B cell (primary cell): ENCODE measurements around the gene H6PD. TPM values are rescaled to one million over a fixed set of nuclear protein-coding genes. Genes with fewer than 3 reads are reported as not detected.

ENCODE experiments used
- ATAC-seq: fragments of 200-7000 bp; cut with Tn5 transposase; one replicate; pipeline ENCODE4 v1.10.0; 2021; ENCODE audit warnings: low read depth, mild to moderate bottlenecking, moderate number of reproducible peaks, moderate library complexity
- CTCF ChIA-PET: fragments of 350-600 bp; sonication (Branson Sonifier 250); formaldehyde crosslinking; loops from one replicate; lab custom pipeline; 2021; ENCODE audit warnings: antibody characterized with exemption, inconsistent platforms; lab: Charles Lee
- POLR2A ChIA-PET: fragments of 350-600 bp; sonication (Branson Sonifier 250); formaldehyde crosslinking; loops from one replicate; lab custom pipeline; 2021; ENCODE audit warnings: antibody characterized with exemption; lab: Charles Lee
- DNase-seq: peaks from one replicate; pipeline ENCODE4 v3.0.0; 2013
- H2AFZ ChIP-seq: 2 replicates; pipeline ENCODE4 v1.6.1; 2012; ENCODE audit warnings: mild to moderate bottlenecking, low read depth, low read length; ENCODE audit not compliant: insufficient read depth, poor library complexity, severe bottlenecking
- H3K27ac ChIP-seq, 2 donors: 1 replicate in 1 of 2; 2 replicates in 1 of 2; pipeline ENCODE4 v1.5.1; 2012 to 2013; ENCODE audit warnings: low read length in 2 of 2, mild to moderate bottlenecking in 2 of 2, moderate library complexity in 1 of 2
- H3K27me3 ChIP-seq, 4 experiments: fragments of 200-600 bp in 1 of 4; sonication (generic) in 1 of 4; replicated peaks in 1 of 4; 1 replicate in 2 of 4; 2 replicates in 2 of 4; pipeline versions ENCODE4 v1.6.1 to v1.7.0; 2013 to 2016; ENCODE audit warnings: low read length in 3 of 4, mild to moderate bottlenecking in 2 of 4, mixed read lengths in 1 of 4, moderate library complexity in 1 of 4; ENCODE audit not compliant: insufficient read depth in 4 of 4, control insufficient read depth in 3 of 4; ENCODE audit errors: control extremely low read depth in 1 of 4
- H3K36me3 ChIP-seq, 2 experiments: replicated peaks in 1 of 2; 1 replicate in 1 of 2; 2 replicates in 1 of 2; pipeline versions ENCODE4 v1.6.1 to v1.7.1; 2013; ENCODE audit warnings: low read length in 1 of 2; ENCODE audit not compliant: insufficient read depth in 2 of 2, control insufficient read depth in 1 of 2; ENCODE audit errors: control extremely low read depth in 1 of 2, extremely low read depth in 1 of 2
- H3K4me1 ChIP-seq, 2 donors: fragments of 200-600 bp in 1 of 2; sonication (generic) in 1 of 2; 1 replicate in 1 of 2; 2 replicates in 1 of 2; pipeline versions ENCODE4 v1.5.1 to v1.6.1; 2013 to 2017; ENCODE audit warnings: low read length in 2 of 2; ENCODE audit not compliant: control insufficient read depth in 2 of 2, insufficient read depth in 2 of 2
- H3K4me2 ChIP-seq: replicated peaks from 2 replicates; pipeline ENCODE3; 2012; ENCODE audit warnings: mild to moderate bottlenecking, low read depth, low read length; ENCODE audit not compliant: poor library complexity, severe bottlenecking
- H3K4me3 ChIP-seq, 5 experiments: fragments of 200-600 bp in 1 of 5; sonication (generic) in 1 of 5; 1 replicate in 3 of 5; 2 replicates in 2 of 5; pipeline versions ENCODE4 v1.5.1 to v1.7.0; 2011 to 2016; ENCODE audit warnings: low read length in 4 of 5, mild to moderate bottlenecking in 4 of 5, low read depth in 2 of 5, control low read depth in 1 of 5, moderate library complexity in 1 of 5; ENCODE audit not compliant: insufficient read depth in 1 of 5; ENCODE audit errors: control extremely low read depth in 1 of 5, extremely low read depth in 1 of 5
- H3K79me2 ChIP-seq: fragments of 200-600 bp; sonication (generic); one replicate; pipeline ENCODE4 v1.6.0; 2016; ENCODE audit warnings: low read length; ENCODE audit not compliant: control insufficient read depth, insufficient read depth
- H3K9ac ChIP-seq: fragments of 200-600 bp; sonication (generic); 2 replicates; pipeline ENCODE4 v1.6.1; 2017; ENCODE audit warnings: mild to moderate bottlenecking, low read length, moderate library complexity
- H3K9me3 ChIP-seq, 3 donors: one replicate each; pipeline versions ENCODE4 v1.6.1 to v1.7.1; 2013; ENCODE audit warnings: low read length in 2 of 3; ENCODE audit not compliant: control insufficient read depth in 2 of 3, insufficient read depth in 1 of 3; ENCODE audit errors: control extremely low read depth in 1 of 3
- H4K20me1 ChIP-seq: 2 replicates; pipeline ENCODE4 v1.6.0; 2012; ENCODE audit warnings: mild to moderate bottlenecking, low read length; ENCODE audit not compliant: insufficient read depth, control insufficient read depth, poor library complexity, severe bottlenecking
- H3K27ac Mint-ChIP-seq: one replicate; pipeline ENCODE4 v1.8.0; 2021; ENCODE audit warnings: mixed read lengths
- H3K27me3 Mint-ChIP-seq: one replicate; pipeline ENCODE4 v1.8.0; 2021; ENCODE audit warnings: mixed read lengths
- H3K4me1 Mint-ChIP-seq: one replicate; pipeline ENCODE4 v1.8.0; 2021; ENCODE audit warnings: mixed read lengths
- H3K4me3 Mint-ChIP-seq: one replicate; pipeline ENCODE4 v1.8.0; 2021; ENCODE audit warnings: mixed read lengths
- H3K9me3 Mint-ChIP-seq: one replicate; pipeline ENCODE4 v1.8.0; 2022; ENCODE audit warnings: mixed read lengths; ENCODE audit not compliant: insufficient read depth
- CTCF ChIP-seq: fragments of 200-600 bp; IDR thresholded peaks from one replicate; pipeline ENCODE4 v1.8.0; 2022; ENCODE audit warnings: antibody characterized with exemption, mild to moderate bottlenecking
- EZH2 ChIP-seq: IDR thresholded peaks from 2 replicates; pipeline ENCODE4 v1.6.1; 2012; ENCODE audit warnings: borderline replicate concordance, low read depth, mild to moderate bottlenecking, moderate library complexity, low read length; ENCODE audit not compliant: insufficient read depth, poor library complexity, severe bottlenecking
- WGBS: methylation state at CpG from one replicate; pipeline ENCODE4 v1.1.5; 2013; ENCODE audit warnings: missing lambda C conversion rate; ENCODE audit not compliant: insufficient coverage; 5-methylcytosine and 5-hydroxymethylcytosine counted together
- intact Hi-C: fragments of 100-400 bp; cut with micrococcal nuclease; formaldehyde crosslinking; loops from one replicate; pipeline ENCODE4 v1.10.0; 2022
- polyA plus RNA-seq: library from polyadenylated mRNA; depleted of rRNA; stranded (reverse); fragments of >200 nt; gene quantifications from 2 replicates; pipeline ENCODE4 v1.2.3, GENCODE V29; 2012
- total RNA-seq, 2 donors: library from RNA; stranded (reverse); fragments of 120-200 nt in 1 of 2; gene quantifications; 1 replicate in 1 of 2; 2 replicates in 1 of 2; pipeline versions ENCODE4 v1.2.3 to v1.2.4, GENCODE V29; 2013 to 2022

The H6PD gene
- total and polyA plus RNA-seq, 2 donors (not counting 1 experiment from before 2014, with no cell fraction given) = 11.3 to 30.2 TPM

GRCh38 chr1:9308236-9308785 is 73.7 kb downstream of the H6PD start:
- CTCF ChIA-PET = no interaction called here
- intact Hi-C loops = no loop called here
- ATAC-seq (no peak), DNase-seq (no peak)
- TF ChIP-seq EZH2 (no peak), CTCF (no peak)
- Histone ChIP-seq H3K36me3 (no peaks in the 10 kb centered on the region), H3K4me2 (no peak overlapping the region), H3K9me3 (no peaks in the 10 kb centered on the region), H3K79me2 (peaks cover 70% of the 10 kb centered on the region), H4K20me1 (no peaks in the 10 kb centered on the region), H3K27ac (no peak overlapping the region), H2AFZ (no peak overlapping the region), H3K27me3 (no peaks in the 10 kb centered on the region), H3K4me3 (no peak overlapping the region), H3K9ac (no peak overlapping the region), H3K4me1 (peaks cover under 1 to 10% of the 10 kb centered on the region in 2 donors)
- Mint-ChIP-seq H3K4me3 (no peak overlapping the region), H3K4me1 (peaks cover 23% of the 10 kb centered on the region), H3K27me3 (no peaks in the 10 kb centered on the region), H3K27ac (no peak overlapping the region), H3K9me3 (no peaks in the 10 kb centered on the region)
- POLR2A ChIA-PET = no interaction called here
- 93% methylated on average over 7 of the region's 9 CpGs for WGBS

- no peaks in the 10 kb centered on the region for H4K20me1 ChIP-seq
- H3K4me3 ChIP-seq = no peak overlapping the region
- H3K9me3 ChIP-seq = no peaks in the 10 kb centered on the region
- Mint-ChIP-seq H3K4me1 (peaks cover 21% of the 10 kb centered on the region), H3K27ac (no peak overlapping the region), H3K27me3 (no peaks in the 10 kb centered on the region), H3K9me3 (no peaks in the 10 kb centered on the region), H3K4me3 (no peak overlapping the region)
- H3K4me1 ChIP-seq = peaks cover 0 to 10% of the 10 kb centered on the region in 2 donors
- peaks cover 62% of the 10 kb centered on the region for H3K79me2 ChIP-seq
- H3K9ac ChIP-seq = no peak overlapping the region
- intact Hi-C loops = no loop called here
- H3K4me2 ChIP-seq = no peak overlapping the region
- H2AFZ ChIP-seq = no peak overlapping the region
- ATAC-seq = no peak
- H3K36me3 ChIP-seq = no peaks in the 10 kb centered on the region
- WGBS = no CpG with 5 or more reads among the region's 8 CpGs
- H3K27me3 ChIP-seq = no peaks in the 10 kb centered on the region
- DNase-seq = no peak
- no peak overlapping the region for H3K27ac ChIP-seq
- CTCF ChIA-PET = interaction anchor here (0.5 kb wide), 1 partner anchor 9 kb away, joined by 3 read pairs; no protein-coding TSS in a partner anchor
- no peak for TF ChIP-seq CTCF
- TF ChIP-seq EZH2 = no peak
- POLR2A ChIA-PET = no interaction called here
Measured at GRCh38 chr1:9309080-9309479, 74.5 kb downstream of the H6PD start.
